SJCRH30 (cell line): ENCODE results near the gene ARL4A. TPM values are rescaled to one million over a fixed set of nuclear protein-coding genes. Genes with fewer than 3 reads are reported as not detected.
A peak's percentile ranks its signal among the peaks of the same experiment; 100 is the strongest.
"Not testable (repeated sequence)": the region's sequence is repeated elsewhere in the genome, so short reads cannot be mapped to it uniquely, and the experiment has no call there.

Experiments used
- DNase-seq, 2 experiments: peaks; one replicate each; pipeline ENCODE4 v3.0.0-alpha.2; 2015 to 2020
- H3K27ac ChIP-seq: fragments of 250-450 bp; sonication (Bioruptor Pico); 2 replicates; pipeline ENCODE4 v1.5.1; 2020; ENCODE audit warnings: mild to moderate bottlenecking, moderate library complexity
- H3K27me3 ChIP-seq: fragments of 250-450 bp; sonication (Bioruptor Pico); 2 replicates; pipeline ENCODE4 v1.5.1; 2020; ENCODE audit warnings: mild to moderate bottlenecking, moderate library complexity
- H3K36me3 ChIP-seq: fragments of 250-450 bp; sonication (Bioruptor Pico); 2 replicates; pipeline ENCODE4 v1.5.1; 2020; ENCODE audit warnings: mild to moderate bottlenecking, moderate library complexity
- H3K4me1 ChIP-seq: fragments of 250-450 bp; sonication (Bioruptor Pico); 2 replicates; pipeline ENCODE4 v1.5.1; 2020; ENCODE audit warnings: mild to moderate bottlenecking, moderate library complexity
- H3K4me3 ChIP-seq: fragments of 250-450 bp; sonication (Bioruptor Pico); 2 replicates; pipeline ENCODE4 v1.5.1; 2020; ENCODE audit warnings: mild to moderate bottlenecking, moderate library complexity
- H3K9me3 ChIP-seq: fragments of 250-450 bp; sonication (Bioruptor Pico); replicated peaks from 2 replicates; pipeline ENCODE4 v1.5.1; 2020; ENCODE audit warnings: mild to moderate bottlenecking, moderate library complexity
- total RNA-seq: library from RNA; depleted of rRNA; stranded (reverse); fragments of >200 nt; shearing (Covaris generic); gene quantifications from 2 replicates; pipeline ENCODE4 v1.2.3, GENCODE V29; 2014; rRNA removed

The ARL4A gene
- 0.81 and 1.5 TPM in 2 replicates for total RNA-seq

- H3K9me3 ChIP-seq: no peaks in the 10 kb centered on the region
Observed at GRCh38 chr7:12686891-12687717, at the start of gene ARL4A. TSS of gene ARL4A (plus strand) at chr7:12687633. CDS start at chr7:12688255, 622 bp downstream.

GRCh38 chr7:12637819-12638592, 49.4 kb upstream of the ARL4A start:
- Histone ChIP-seq H3K4me3 (no peak overlapping the region), H3K36me3 (no peaks in the 10 kb centered on the region), H3K9me3 (no peaks in the 10 kb centered on the region), H3K27me3 (no peaks in the 10 kb centered on the region), H3K4me1 (no peaks in the 10 kb centered on the region), H3K27ac (no peak overlapping the region)
- DNase-seq: no peak

More at GRCh38 chr7:12686891-12687717, at the start of gene ARL4A:
- H3K27ac ChIP-seq: 0 out of 2 replicates have a peak within 1 kb of the TSS, but pooled peaks have one; percentile 6
- peak; percentile 95 to 98 for DNase-seq
- peaks cover 4% of the 10 kb centered on the region for H3K4me1 ChIP-seq
- H3K27me3 ChIP-seq: no peaks in the 10 kb centered on the region
- H3K36me3 ChIP-seq: no peaks in the 10 kb centered on the region
- peak within 1 kb of the TSS; percentile 65 for H3K4me3 ChIP-seq

GRCh38 chr7:12638851-12639456, 48.5 kb upstream of the ARL4A start:
- Histone ChIP-seq H3K27me3 (no peaks in the 10 kb centered on the region), H3K36me3 (no peaks in the 10 kb centered on the region), H3K4me1 (no peaks in the 10 kb centered on the region; the same call in 1 of the 2 replicates), H3K4me3 (no peak overlapping the region), H3K9me3 (no peaks in the 10 kb centered on the region), H3K27ac (no peak overlapping the region)
- DNase-seq: peak in 1 of 2 experiments; percentile 60

GRCh38 chr7:12640299-12641096, 46.9 kb upstream of the ARL4A start:
- Histone ChIP-seq H3K9me3 (no peaks in the 10 kb centered on the region), H3K4me1 (peaks cover 1% of the 10 kb centered on the region), H3K27me3 (no peaks in the 10 kb centered on the region), H3K27ac (no peak overlapping the region), H3K36me3 (no peaks in the 10 kb centered on the region), H3K4me3 (no peak overlapping the region)
- no peak for DNase-seq

- no peaks in the 10 kb centered on the region for H3K9me3 ChIP-seq
- H3K4me1 ChIP-seq: peaks cover 8% of the 10 kb centered on the region
- no peaks in the 10 kb centered on the region for H3K36me3 ChIP-seq
- no peak overlapping the region for H3K27ac ChIP-seq
- no peak overlapping the region for H3K4me3 ChIP-seq
- no peak for DNase-seq
- H3K27me3 ChIP-seq: no peaks in the 10 kb centered on the region
Observed at GRCh38 chr7:12641196-12641595, 46.2 kb upstream of the ARL4A start.

GRCh38 chr7:12642508-12642907, 44.9 kb upstream of the ARL4A start:
- Histone ChIP-seq H3K4me3 (no peak overlapping the region), H3K27me3 (no peaks in the 10 kb centered on the region), H3K4me1 (peaks cover 21% of the 10 kb centered on the region), H3K9me3 (no peaks in the 10 kb centered on the region), H3K36me3 (no peaks in the 10 kb centered on the region), H3K27ac (no peak overlapping the region)
- no peak for DNase-seq

GRCh38 chr7:12643001-12643643, 44.3 kb upstream of the ARL4A start:
- H3K27ac ChIP-seq: no peak overlapping the region
- no peaks in the 10 kb centered on the region for H3K36me3 ChIP-seq
- H3K9me3 ChIP-seq: no peaks in the 10 kb centered on the region
- H3K4me1 ChIP-seq: peaks cover 23% of the 10 kb centered on the region
- no peak overlapping the region for H3K4me3 ChIP-seq
- H3K27me3 ChIP-seq: no peaks in the 10 kb centered on the region
- DNase-seq: no peak

GRCh38 chr7:12643644-12644043, 43.8 kb upstream of the ARL4A start:
- Histone ChIP-seq H3K4me3 (no peak overlapping the region), H3K9me3 (no peaks in the 10 kb centered on the region), H3K36me3 (no peaks in the 10 kb centered on the region), H3K27ac (no peak overlapping the region), H3K4me1 (peaks cover 23% of the 10 kb centered on the region), H3K27me3 (no peaks in the 10 kb centered on the region)
- no peak for DNase-seq

GRCh38 chr7:12645212-12645611, 42.2 kb upstream of the ARL4A start:
- H3K4me3 ChIP-seq, H3K9me3 ChIP-seq, H3K36me3 ChIP-seq, H3K27me3 ChIP-seq, DNase-seq: not testable (repeated sequence)
- H3K27ac ChIP-seq: peak overlapping the region; percentile 52; the same call in 1 of the 2 replicates
- peaks cover 23% of the 10 kb centered on the region for H3K4me1 ChIP-seq

- Histone ChIP-seq H3K36me3 (no peaks in the 10 kb centered on the region), H3K27me3 (no peaks in the 10 kb centered on the region), H3K4me1 (peaks cover 23% of the 10 kb centered on the region), H3K9me3 (no peaks in the 10 kb centered on the region), H3K27ac (peak overlapping the region; percentile 52), H3K4me3 (no peak overlapping the region)
- peak; percentile 50 to 58 for DNase-seq
Observed at GRCh38 chr7:12646139-12646538, 41.3 kb upstream of the ARL4A start.

- Histone ChIP-seq H3K27me3 (no peaks in the 10 kb centered on the region), H3K4me1 (peaks cover 23% of the 10 kb centered on the region), H3K36me3 (no peaks in the 10 kb centered on the region), H3K9me3 (no peaks in the 10 kb centered on the region), H3K27ac (peak overlapping the region; percentile 52), H3K4me3 (no peak overlapping the region)
- peak in 1 of 2 experiments; percentile 41 for DNase-seq
Observed at GRCh38 chr7:12647364-12648219, 39.8 kb upstream of the ARL4A start.

- H3K9me3 ChIP-seq: no peaks in the 10 kb centered on the region
- peaks cover 27% of the 10 kb centered on the region for H3K4me1 ChIP-seq
- H3K36me3 ChIP-seq: no peaks in the 10 kb centered on the region
- H3K4me3 ChIP-seq: no peak overlapping the region
- DNase-seq: no peak
- H3K27ac ChIP-seq: no peak overlapping the region
- H3K27me3 ChIP-seq: no peaks in the 10 kb centered on the region
Observed at GRCh38 chr7:12648704-12649261, 38.6 kb upstream of the ARL4A start.

- Histone ChIP-seq H3K4me3 (no peak overlapping the region), H3K27ac (no peak overlapping the region), H3K4me1 (peaks cover 28% of the 10 kb centered on the region), H3K27me3 (no peaks in the 10 kb centered on the region), H3K36me3 (no peaks in the 10 kb centered on the region), H3K9me3 (no peaks in the 10 kb centered on the region)
- no peak for DNase-seq
Observed at GRCh38 chr7:12649348-12649747, 38.1 kb upstream of the ARL4A start.
